IPS-18c (cell line): ENCODE data around the gene MYZAP.

Source experiments
- H3K4me3 ChIP-seq: 2 replicates; pipeline ENCODE4 v1.7.0; 2013; ENCODE audit warnings: low read depth, mild to moderate bottlenecking, low read length, moderate library complexity; ENCODE audit not compliant: insufficient read depth
- H3K9me3 ChIP-seq: one replicate; pipeline ENCODE4 v1.6.1; 2013; ENCODE audit warnings: mild to moderate bottlenecking, low read length, moderate library complexity; ENCODE audit not compliant: control insufficient read depth, insufficient read depth

MYZAP gene

GRCh38 chr15:57730876-57731275 is 139.2 kb downstream of the MYZAP start:
- Histone ChIP-seq H3K9me3 (no peaks in the 10 kb centered on the region), H3K4me3 (no peak overlapping the region)

- Histone ChIP-seq H3K9me3 (no peaks in the 10 kb centered on the region), H3K4me3 (no peak overlapping the region)
Observed at GRCh38 chr15:57731530-57732103, 139.9 kb downstream of the MYZAP start.

- Histone ChIP-seq H3K9me3 (peaks cover 2% of the 10 kb centered on the region), H3K4me3 (no peak overlapping the region)
Observed at GRCh38 chr15:57732526-57733331, 141.0 kb downstream of the MYZAP start.

GRCh38 chr15:57734860-57735259 is 143.2 kb downstream of the MYZAP start:
- Histone ChIP-seq H3K9me3 (peaks cover 2% of the 10 kb centered on the region), H3K4me3 (no peak overlapping the region)
